NCI-H510A treated with DMSO at 0.1 percent for 48 hours (cell line): Measurements from ENCODE around the gene SELENON.

Source experiments
- DNase-seq: peaks from one replicate; lab custom pipeline; 2025; lab: John Stamatoyannopoulos, UW

SELENON gene

DNA sequence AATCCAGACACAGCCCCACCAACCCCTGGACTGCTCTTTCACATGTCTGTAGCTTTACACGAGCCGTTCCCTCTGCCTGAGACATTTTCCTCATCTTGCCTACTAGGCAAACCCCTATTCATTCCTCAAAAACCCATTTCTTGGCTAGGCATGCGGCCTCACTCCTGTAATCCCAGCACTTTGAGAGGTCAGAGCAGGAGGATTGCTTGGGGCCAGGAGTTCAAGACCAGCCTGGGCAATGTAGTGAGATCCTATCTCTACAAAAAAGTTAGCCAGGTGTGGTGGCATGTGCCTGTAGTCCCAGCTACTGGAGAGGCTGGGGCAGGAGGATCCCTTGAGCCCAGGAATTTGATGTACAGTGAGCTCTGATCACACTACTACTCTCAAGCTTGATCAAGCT lies 64.4 kb downstream of the SELENON start:
- no peak for DNase-seq

DNA sequence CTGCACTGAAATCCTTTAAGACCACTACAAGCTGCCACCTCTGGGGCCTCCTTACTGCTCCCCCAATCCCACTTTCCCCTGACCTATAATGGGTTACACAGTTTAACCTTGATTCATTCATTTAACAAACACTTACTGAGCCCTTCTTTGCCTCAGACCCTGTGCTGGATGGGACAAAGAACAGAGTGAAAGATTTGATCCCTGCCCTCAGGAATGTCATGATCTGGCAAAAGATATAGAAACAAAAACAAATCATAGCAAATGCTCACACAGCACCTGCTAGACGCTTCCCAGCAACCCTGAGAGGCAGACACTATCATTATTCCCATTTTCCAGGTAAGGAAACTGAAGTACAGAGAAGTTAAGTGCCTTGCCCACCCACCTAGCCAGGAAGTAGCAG lies 66.3 kb downstream of the SELENON start:
- DNase-seq: no peak

DNA sequence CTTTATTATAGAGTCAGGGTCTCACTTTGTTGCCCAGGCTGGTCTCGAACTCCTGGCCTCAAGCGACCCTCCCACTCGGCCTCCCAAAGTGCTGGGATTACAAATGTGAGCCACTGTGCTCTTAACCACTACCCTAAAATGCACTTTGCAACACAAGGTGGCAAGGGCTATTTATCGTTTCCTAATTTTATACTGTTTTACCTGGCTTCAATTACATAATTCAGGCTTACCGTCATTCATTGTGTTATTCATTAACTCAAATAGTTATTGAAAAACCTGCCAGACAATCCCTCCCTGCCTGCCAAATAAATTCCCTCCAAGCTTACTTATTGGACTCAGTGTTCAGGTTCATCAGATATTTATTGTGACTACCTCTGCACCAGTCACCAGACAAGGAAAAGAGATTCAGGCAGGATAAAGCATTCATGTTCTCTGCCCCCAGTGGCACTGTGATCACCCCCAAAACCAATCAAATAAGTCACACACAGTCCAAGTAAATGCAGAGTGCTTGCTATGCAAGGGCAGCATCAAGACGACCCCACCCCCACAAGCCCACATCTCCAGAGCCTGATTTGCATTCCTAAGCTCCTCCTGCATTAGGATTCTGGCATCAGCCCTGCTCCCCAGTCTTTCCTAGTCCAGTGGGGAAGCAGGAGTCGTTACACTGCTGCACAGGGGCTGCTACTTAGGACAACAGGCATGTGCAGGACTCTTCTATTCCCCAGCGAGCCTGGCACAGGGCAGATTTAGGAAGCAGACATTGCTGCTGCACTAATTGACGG lies 67.4 kb downstream of the SELENON start:
- DNase-seq: no peak
